HG03095 (cell line): Measurements from ENCODE around the gene OPRL1.

ENCODE experiments used
- ATAC-seq: cut with Tn5 transposase; IDR thresholded peaks from one replicate; pipeline ENCODE4 v1.9.1; 2021; ENCODE audit warnings: moderate library complexity; ENCODE audit not compliant: unreplicated experiment

OPRL1 gene

GRCh38 chr20:64080013-64080812, at the start of gene OPRL1:
Gene OPRL1, plus strand, starts transcription at chr20:64080082. Its CDS starts 12,639 bp downstream, at chr20:64092721.
- ATAC-seq = no peak

- ATAC-seq = no peak
Observed at GRCh38 chr20:64030371-64031134, 49.3 kb upstream of the OPRL1 start.

- ATAC-seq = no peak
Observed at GRCh38 chr20:64031822-64032314, 48.0 kb upstream of the OPRL1 start.

- ATAC-seq = no peak
Observed at GRCh38 chr20:64032706-64033624, 46.9 kb upstream of the OPRL1 start.

- no peak for ATAC-seq
Observed at GRCh38 chr20:64033981-64034493, 45.8 kb upstream of the OPRL1 start.

- ATAC-seq = no peak
Observed at GRCh38 chr20:64035066-64035932, 44.6 kb upstream of the OPRL1 start.

GRCh38 chr20:64035933-64036345, 43.9 kb upstream of the OPRL1 start, which contains the start of gene C20orf204:
Gene C20orf204, plus strand, starts transcription at chr20:64036182. Its CDS starts 142 bp downstream, at chr20:64036324.
- no peak for ATAC-seq

- no peak for ATAC-seq
Observed at GRCh38 chr20:64036346-64037198, 43.3 kb upstream of the OPRL1 start.

- no peak for ATAC-seq
Observed at GRCh38 chr20:64037199-64037497, 42.7 kb upstream of the OPRL1 start.

GRCh38 chr20:64037498-64038213, 42.2 kb upstream of the OPRL1 start:
- ATAC-seq = no peak

- ATAC-seq = peak; percentile 23
Observed at GRCh38 chr20:64038224-64038564, 41.7 kb upstream of the OPRL1 start.

GRCh38 chr20:64038565-64039292, 41.2 kb upstream of the OPRL1 start:
- ATAC-seq = peak; percentile 39

GRCh38 chr20:64039293-64040160, 40.4 kb upstream of the OPRL1 start:
- no peak for ATAC-seq

- ATAC-seq = no peak
Observed at GRCh38 chr20:64040231-64041039, 39.4 kb upstream of the OPRL1 start.

GRCh38 chr20:64041040-64041780, 38.7 kb upstream of the OPRL1 start:
- ATAC-seq = no peak
